Activated naive CD4-positive, alpha-beta T cell treated with Interleukin-2 at 50 U/mL for 16 hours (primary cell): Measurements from ENCODE around the gene DYRK2.
A peak's percentile ranks its signal among the peaks of the same experiment; 100 is the strongest.

Experiments
- DNase-seq: peaks from one replicate; pipeline ENCODE4 v3.0.0-alpha.2; 2020

Gene DYRK2

DNA sequence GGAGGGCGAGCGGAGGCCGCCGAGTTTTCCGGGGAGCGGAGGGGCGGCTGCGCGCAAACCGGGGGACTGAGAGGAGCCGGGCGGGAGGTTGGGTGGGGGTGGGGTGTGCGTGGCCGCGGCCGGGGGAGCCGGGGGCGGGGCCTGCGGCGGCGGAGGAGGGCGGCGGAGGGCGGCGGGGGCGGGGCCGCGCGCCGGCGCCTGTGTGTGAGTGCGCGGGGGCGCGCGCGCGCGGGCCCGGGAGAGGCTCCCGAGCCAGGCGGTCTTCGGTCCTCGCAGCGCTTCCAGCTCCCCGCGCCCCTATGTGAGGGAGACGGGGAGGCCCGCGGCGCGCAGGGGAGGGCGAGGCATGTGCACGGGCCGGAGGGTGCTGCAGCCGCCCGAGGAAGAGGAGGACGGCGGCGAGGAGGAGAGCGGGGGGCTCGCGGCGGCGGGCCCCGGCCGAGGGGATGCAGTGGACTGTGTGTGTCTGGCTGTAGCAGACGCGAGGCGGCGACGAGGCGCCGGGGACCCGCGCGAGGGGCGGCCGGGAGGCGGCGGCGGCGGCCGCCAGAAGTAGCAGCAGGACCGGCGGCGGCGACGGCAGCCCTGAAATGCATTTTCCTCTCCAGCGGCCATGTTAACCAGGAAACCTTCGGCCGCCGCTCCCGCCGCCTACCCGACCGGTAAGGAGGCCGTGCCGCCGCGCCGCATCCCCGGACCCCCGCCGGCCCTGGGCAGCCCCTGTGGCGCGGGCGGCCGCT is at the start of gene DYRK2:
TSS of gene DYRK2 (plus strand) at position 225 of the 740 bp plus-strand sequence. CDS start at position 614, 389 bp downstream.
- peak; percentile 69 for DNase-seq

DNA sequence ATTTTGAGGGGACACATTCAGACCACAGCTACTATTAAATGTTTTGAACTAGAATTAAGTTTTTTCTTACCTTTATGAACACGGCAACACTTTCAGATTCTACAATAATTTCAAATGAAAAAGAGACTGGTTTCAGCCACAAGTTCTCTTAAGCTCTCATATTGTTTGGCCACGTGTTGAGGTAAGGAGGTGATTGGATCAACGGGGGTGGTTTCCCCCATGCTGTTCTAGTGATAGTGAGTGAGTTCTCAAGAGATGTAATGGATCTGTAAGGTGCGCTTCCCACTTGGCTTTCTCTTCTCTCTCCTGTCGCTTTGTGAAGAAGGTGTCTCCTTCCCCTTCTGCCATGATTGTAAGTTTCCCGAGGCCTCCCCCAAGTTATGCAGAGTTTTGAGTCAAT is 48.9 kb upstream of the DYRK2 start:
- DNase-seq = no peak

DNA sequence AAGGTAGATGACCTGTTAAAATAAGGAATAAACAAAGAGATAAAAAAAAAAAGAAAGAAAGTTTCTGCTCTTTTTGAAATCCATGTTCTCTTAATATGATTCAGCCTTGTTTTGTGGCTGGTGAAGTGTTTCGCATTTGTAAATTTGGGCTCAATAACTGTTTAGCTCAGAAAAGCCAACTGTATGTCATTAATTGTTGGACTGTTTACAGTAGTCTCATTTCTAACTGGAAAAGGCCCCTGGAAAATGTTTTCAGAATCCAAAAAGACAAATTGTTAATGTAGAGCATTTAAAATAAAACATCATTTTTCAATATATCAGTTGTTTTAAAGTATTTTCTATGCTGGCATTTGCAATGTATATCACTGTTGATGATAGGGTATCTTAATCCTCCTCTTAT is 47.4 kb upstream of the DYRK2 start:
- no peak for DNase-seq

DNA sequence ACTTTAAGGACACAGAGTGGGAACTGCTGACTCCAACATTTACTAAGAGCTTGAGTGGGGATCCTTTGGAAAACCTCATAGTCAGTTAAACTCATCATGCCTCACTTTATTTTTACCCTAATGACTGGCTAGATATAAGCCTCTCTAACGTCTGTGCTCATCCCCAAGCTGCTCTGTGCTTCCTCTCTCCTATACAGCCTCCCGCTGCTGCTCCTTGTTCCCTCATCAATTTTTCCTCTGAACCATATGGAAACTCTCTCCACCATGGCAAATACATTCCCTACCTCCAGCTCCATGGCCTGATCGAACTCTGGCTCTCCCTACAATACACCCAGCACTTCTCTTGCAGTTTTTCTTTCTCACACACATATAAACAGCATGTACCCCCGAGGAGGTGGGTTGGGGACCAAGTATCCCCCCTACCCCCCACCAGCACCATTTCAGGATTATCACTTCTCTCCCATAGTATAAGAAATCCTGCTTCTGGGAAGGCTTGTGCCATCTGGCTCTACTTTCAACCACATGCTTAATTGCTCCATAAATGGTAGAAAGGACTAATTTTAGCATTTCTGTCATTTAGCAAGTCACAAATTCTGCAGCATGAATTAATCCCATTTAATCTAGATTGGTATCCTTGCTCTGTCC is 39.2 kb upstream of the DYRK2 start:
- no peak for DNase-seq

DNA sequence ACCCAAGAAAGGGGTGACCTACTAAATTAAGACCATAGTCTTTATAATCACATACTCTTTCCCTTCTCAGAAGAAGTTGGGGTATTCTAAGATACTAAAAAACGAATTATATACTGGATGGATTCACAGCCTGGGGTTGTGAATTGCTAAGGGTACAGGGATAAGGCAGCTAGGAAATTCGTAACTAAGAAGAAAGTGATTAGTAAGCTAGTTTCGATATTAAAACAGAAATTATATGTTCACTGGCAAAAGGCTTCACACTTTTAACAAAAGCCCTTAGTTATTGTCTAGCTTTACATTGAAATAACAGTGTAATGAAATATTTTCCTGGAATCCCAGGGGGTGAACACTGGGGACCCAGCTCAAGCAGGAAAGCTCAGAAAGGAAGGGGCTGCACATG is 35.5 kb upstream of the DYRK2 start:
- DNase-seq = no peak

DNA sequence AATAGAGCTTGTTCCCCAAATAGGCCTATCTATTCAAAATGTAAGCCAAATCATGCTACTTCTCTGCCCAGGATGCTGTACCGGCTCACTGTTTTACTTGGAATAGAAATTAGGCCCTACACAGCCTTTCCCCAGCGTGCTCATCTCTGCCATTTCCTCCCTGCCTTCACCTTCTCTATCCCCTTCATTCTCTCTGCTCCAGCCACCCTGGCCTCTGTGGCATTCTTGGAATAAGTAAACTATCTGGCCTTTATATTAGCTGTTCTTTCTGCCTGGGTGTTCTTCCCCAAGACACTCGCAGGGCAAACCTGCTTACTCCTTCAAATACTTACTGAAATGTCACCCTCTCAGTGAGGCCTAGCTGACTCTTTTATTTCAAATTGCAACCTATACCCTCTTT is 30.9 kb upstream of the DYRK2 start:
- DNase-seq = no peak

DNA sequence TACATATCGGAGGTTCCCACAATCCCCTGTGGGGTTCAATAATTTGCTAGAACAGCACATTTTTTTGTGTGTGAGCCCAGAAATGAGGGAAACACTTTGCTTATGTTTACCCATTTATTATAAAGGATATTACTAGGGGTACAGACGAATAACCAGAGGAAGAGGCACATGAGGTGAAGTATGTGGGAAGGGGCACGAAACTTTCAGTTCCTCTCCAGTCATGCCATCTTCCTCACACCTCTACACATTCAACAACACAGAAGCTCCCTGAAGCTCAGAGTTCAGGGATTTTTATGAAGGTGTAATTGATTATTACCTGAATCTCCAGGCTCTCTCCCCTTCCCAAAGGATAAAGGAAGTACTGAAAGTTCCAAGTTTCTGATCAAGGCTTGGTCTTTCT is 30.2 kb upstream of the DYRK2 start:
- DNase-seq = no peak

DNA sequence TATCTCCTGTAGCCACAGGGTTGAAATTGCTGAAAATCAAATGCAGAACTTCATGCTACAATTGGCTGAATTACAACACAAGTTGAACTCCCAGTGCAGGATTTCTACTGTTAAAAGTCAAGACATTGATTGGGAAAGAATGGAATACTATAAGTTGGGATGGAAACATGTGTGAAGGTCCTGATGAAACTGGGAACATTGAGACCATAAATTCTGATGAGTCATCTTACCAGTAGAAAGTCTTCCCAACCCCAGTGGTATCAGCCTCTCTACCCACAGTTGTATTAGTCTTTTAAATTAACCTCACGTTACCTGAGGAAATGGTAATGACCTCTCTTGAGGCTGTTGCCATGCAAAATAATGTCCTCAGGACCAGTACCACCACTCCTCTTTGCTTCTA is 27.4 kb upstream of the DYRK2 start:
- DNase-seq = no peak

DNA sequence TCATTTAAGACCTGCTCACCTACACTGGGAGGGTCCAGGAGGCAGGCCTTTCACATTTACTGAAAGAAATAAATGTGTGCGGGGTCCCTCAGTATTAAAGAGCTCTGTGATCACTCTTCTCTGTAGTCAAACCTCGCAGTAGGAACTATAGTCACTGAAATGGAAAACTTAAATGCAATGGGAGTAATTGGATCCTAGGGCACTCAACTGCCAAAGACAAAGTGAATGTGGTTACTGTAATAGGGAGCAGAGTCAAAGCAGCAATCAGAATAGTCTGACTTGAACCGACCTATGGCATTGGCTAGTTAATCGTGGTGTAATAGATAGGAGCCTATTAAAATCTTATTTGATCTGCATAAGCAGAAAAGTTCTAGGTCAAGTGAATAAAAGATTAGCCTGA is 26.6 kb upstream of the DYRK2 start:
- DNase-seq = no peak

DNA sequence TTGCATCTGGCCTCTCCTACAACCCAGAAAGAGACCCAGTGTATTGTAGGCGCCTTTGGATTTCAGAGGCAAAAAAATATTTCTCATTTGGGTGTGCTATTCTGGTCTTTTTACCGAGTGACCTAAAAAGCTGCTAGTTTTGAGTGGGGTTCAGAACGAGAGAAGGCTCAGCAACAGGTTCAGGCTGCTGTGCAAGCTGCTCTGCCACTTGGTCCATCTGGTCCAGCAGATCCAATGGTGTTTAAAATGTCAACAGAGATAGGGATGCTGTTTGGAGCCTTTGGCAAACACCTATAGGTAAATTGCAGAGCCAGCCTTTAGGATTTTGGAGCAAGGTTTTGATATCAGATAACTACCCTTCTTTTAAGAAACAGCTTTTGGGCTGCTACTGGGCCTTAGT is 25.3 kb upstream of the DYRK2 start:
- DNase-seq = no peak

DNA sequence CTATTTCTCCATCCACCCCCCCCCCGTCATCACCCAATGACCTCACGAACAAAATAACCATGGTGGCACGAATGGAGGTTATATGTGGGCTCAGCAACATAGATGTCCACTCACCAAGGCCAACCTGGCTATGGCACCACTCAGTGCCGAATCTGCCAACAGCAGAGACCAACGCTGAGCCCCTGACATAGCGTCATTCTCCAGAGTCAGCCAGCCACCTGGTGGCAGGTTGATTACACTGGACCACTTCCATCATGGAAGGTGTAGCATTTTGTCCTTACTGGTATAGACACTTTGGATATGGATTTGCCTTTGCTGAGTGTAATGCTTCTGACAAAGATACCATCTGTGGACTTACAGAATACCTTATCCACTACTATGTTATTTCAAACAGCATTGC is 24.2 kb upstream of the DYRK2 start:
- no peak for DNase-seq

DNA sequence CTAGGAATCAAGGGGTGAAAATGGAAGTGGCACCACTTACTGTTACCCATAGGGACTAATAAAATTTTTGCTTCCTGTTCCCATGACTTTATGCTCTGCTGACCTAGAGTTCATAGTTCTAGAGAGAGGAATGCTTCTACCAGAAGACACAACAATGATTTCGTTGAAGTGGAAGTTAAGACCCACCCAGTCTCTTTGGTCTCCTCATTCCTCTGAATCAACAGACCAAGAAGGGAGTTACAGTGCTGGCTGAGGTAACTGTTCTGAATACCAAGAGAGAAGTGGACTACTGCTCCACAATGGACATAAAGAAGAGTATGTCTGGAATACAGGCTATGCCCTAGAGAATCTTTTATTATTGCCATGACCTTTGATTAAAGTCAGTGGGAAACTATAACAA is 23.5 kb upstream of the DYRK2 start:
- DNase-seq = no peak

DNA sequence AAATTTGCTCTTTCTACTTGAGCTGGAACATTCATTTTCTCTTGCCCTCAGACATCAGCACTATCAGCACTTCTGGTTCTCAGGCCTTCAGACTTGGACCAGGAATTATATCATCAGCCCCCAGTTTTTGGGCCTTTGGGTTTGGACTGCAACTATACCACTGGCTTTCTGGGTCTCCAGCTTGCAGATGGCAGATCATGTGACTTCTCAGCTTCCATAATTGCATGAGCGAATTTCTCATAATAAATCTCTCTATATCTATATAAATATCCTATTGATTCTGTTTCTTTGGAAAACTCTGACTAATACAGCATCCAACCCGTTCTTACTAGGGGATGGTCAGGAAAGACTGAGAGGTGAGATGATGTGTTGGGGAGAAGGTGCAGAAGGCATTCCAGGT is 22.4 kb upstream of the DYRK2 start:
- no peak for DNase-seq

DNA sequence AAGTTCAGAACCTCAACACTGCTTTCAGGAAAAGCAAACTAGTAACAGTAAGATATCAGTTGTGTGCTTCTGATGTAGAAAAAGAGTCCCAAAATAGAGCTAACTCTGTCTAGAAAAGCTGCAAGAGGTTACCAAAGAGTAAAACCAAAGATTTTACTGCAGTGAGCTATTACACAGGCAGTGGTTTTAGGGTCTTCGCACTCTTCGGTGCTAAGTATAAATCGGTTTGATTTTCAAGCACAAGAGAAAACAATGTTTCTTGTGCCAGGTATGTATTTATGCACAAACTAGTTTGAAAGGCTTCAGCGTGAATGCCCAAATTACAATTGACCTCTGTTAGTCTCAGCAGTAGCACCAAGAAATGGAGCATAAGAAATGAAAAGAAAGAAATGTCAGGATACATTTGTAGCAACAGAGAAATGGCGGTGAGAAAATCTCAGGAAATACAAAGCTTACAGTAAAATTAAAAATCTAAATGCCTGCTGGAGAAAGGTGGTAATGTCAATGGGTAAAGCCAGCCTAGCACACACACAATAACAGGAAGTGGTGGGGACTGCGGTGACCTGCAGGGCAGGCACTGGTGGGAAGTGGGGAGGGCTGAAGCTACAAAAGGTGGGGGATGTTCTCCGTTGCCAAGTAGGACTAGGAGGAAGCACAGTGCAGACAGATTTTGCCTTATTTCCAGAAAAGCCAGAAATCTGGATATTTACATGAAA is 18.0 kb upstream of the DYRK2 start:
- peak; percentile 78 for DNase-seq

DNA sequence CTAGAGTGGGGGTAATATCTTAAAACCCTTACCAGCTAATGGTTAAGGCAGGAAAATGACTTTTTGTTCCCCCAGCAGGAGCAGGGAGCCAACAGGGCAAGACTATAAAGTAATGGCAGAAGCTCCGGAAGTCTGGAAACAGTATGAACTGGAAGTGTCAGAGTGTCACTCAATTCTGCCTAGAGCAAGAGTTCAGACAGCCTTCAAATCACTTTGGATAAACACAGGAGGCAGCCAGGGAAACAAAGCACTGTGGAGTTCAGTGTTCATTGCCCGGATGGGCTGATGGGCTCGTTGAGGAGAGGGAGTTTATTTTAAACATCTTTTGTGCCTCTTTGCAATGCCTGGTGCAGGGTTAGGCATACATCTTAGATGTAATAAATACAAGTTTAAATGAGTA is 16.5 kb upstream of the DYRK2 start:
- no peak for DNase-seq

DNA sequence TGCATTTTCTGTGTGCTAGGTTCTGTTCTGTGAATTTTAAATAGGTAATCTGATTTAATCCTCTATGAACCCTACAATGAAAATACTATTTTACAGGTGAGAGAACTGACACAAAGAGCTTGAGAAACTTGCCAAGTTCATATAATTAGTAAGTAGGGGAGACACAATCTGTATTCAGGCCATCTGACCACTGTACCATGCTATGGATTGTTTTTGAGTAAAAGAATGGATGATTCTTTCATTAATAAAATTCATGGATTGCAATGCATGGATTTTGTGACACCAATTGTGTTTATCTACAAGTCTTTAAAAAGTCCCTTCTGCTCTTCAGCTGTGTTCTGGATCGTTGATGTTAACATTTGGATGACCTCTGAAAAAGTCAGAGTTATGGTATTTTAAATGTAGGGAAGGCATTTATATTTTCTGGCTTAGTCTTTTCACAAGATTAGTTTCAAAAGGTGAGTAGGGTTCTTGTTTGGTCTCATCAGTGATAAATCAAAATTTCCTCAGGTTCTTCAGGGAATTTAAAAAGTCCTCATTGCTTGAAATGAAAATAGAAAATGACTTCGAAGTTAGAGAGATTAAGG is 15.4 kb upstream of the DYRK2 start:
- no peak for DNase-seq

DNA sequence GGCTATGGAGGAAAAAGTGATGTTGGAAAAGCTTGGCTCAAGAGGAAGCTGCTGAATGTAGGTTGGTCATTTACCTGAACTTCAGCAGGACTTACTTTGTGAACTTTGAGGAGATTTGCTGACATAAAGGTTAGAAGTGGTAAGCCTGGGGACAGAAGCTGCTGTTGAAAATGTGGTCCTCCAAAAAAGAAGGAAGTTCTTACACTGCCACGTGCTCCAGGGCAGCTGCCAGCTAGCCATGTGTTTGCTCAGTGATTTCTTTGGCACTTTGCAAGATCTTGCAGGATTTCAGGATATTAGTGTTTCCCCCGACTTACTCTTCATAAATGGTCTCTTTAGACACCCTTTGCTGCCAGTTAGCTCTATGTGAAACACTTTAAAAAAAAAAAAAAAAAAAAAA is 14.8 kb upstream of the DYRK2 start:
- no peak for DNase-seq

DNA sequence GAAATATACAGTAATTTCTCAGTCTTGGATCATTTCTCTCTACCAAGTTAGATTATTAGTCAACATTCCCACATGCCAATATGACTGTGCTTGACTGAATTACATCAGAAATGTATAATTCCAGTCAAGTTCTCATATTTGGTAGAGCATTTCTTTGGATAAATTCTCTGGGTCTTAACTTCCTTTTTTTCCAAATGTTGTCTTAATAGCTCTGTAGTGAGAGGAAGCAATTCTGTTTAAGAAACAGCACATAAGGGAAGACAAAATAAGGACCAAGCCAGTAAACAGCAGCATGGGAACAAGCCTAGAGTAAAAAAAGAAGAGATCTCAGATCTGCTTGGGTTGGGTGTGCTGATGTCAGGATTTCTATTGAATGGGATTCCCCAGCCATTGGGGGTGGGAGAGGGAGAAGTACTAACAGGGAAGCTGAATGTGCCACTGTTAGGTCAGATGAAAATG is 14.2 kb upstream of the DYRK2 start:
- no peak for DNase-seq

DNA sequence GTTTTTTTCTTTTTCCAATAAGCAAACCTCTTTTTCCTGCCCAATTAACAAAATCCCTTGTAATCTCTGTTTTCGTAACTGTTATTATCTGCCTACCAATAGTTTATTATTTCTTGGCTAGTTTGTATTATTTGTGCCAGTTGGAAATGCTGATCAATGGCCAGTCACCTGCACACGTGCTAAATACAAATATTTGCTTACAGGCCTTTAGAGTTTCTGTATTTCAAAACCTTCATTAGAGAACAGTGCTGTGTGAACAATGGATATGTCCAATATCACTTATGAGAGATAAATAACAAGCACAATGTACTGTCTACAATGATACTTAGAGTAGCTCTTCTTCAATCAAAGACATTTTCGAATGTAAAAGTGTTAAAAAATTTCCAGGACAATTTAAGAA is 10.8 kb upstream of the DYRK2 start:
- no peak for DNase-seq

DNA sequence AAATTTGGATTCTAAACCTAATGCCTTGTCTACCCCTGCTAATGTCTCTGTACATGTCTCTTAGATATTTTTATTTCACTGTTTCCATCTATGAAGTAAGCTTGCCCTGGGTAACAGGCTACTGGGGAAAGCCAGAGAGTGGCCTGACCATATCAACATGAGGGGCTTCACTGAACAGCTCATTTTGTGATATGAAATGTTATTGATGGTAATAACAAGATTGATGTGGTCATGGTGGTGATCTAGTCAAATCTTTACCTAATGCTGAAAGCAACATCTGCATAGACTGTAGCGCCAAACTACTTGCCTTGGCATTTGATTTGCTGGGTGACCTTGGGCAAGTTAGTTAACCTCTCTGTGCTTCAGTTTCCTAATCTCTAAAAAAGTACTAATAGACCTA is 9.9 kb upstream of the DYRK2 start:
- DNase-seq = no peak

DNA sequence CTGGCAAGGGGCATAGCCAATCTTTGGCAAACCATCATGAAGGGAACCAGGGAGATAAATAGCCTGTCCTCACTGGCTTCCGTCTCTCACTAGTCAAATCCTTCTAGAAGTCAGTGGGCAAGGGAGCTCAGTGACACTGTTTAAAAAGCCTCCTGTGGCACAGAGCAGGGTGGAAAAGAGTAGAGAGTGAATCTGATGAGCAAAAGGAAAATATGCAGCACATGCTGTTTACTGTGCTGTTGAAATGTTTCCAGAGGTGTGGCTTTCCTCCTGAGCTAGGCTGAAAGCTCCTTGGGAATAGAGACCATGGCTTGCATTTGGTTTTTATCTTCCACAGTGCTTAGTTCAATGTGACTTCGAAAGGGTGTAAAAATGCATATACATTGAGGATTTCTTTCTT is 7.7 kb upstream of the DYRK2 start:
- DNase-seq = no peak

DNA sequence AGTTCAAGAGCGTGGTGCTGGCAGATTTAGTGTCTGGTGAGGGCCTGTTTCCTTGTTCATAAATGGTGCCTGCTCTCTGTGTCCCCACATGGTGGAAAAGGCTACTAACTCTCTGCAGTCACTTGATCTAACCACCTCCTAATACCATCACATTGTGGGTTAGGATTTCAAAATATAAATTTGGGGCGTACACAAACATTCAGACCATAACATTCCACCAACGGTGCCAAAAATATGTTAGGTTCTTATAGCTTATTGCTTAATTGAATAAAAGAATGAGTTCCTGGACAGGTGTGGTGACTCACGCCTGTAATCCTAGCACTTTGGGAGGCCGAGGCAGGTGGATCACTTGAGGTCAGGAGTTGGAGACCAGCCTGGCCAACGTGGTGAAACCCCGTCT is 3.4 kb upstream of the DYRK2 start:
- no peak for DNase-seq

DNA sequence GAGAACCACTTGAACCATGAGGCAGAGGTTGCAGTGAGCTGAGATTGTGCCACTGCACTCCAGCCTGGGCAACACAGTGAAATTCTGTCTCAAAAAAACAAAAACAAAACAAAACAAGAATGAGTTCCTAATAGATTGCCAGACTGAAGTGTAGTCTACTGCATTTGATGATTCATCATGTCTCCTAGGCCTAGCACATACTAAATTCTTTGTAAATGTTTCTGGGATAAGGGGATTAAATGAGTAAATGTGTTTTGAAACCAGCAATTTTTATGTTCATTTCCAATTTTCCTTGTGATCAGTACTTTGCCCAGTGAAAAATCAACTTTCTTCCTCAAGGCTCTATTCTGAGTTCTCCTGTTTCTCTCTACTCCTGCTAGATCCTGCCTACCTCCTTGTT is 2.9 kb upstream of the DYRK2 start:
- DNase-seq = no peak

DNA sequence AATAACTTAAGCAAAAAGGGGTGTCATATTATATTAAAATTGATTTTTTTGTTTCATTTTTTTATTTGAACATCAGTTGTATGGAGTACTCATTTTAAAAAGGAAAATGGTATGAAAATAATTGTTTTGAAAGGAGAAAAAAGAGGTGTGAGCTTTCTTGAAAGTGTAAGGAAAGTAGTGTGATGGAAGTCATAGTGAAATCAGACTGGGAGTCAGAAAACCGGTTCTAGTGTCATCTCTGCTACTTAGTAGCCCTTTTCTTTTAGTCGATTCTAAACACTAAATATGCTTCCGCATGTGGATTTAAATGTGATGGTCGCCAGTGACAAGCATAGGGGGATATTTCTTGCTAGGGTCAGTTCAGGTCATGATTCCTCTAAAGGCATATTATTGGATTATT is 1.8 kb upstream of the DYRK2 start:
- no peak for DNase-seq
